ENCODE measurements around the gene STK32B.
"Not testable (repeated sequence)": the region's sequence is repeated elsewhere in the genome, so short reads cannot be mapped to it uniquely, and the experiment has no call there.

The STK32B gene

DNA sequence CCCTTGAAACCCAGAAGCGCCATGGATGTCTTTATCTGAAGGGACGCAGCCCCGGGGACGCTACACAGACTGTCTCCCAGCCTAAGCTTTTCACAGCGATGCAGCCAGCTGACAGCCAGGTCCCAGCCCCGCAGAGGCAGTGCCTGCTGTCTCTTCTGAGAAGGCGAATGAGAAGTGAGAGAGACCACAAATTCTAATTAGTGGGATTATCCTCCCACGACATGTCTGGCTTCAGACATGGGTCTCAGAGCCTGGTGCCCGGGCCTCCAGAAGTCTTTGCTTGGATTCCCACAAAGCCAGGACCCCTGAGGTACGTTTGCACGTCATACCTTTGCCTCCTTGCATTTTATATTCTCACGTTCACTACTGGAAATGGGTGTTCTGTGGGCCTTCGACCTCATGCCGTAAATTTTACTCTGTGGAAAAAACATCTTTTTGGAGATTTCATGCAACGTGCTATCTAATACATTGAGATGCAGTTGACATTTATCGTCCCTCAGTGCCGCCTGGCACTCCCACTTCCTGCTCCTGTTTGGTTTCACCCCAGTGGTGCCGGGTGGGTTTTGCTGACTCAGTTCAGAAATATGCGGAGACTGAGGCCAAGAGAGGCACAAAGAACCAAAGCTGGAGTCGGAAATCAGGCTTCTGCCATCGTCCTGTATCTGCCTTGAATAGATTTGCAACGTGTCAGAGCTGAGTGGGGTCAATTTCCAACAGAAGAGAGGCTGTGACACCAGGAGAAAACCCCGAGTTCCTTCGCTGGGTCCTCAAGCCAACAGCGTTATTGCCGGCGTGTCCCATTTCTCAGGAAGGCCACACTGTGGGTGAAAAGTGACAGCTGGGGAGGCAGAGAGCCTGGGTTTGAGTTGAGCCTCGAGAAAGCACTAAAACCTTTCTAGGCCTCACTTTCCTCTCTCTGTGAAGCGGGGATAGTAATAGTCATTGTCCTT, 114.4 kb downstream of the STK32B start:
- DNase-seq, result no peak

- DNase-seq, result no peak
Observed at GRCh38 chr4:5166377-5166776, 115.1 kb downstream of the STK32B start.

- DNase-seq, result no peak
Observed at GRCh38 chr4:5168891-5169290, 117.6 kb downstream of the STK32B start.

DNA sequence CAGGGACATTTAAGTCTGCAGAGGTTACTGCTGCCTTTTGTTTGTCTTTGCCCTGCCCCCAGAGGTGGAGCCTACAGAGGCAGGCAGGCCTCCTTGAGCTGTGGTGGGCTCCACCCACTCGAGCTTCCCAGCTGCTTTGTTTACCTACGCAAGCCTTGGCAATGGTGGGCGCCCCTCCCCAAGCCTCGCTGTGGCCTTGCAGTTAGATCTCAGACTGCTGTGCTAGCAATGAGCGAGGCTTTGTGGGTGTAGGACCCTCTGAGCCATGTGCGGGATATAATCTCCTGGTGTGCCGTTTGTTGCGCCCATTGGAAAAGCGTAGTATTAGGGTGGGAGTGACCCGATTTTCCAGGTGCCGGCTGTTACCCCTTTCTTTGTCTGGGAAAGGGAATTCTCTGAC, 124.6 kb downstream of the STK32B start:
- not testable (repeated sequence) for DNase-seq

GRCh38 chr4:5184606-5185005, 133.3 kb downstream of the STK32B start:
- DNase-seq, result no peak

- DNase-seq, result no peak
Observed at GRCh38 chr4:5185551-5185950, 134.3 kb downstream of the STK32B start.

- DNase-seq, result no peak
Observed at GRCh38 chr4:5186271-5187064, 135.2 kb downstream of the STK32B start.

- DNase-seq, result no peak
Observed at GRCh38 chr4:5188130-5188529, 136.8 kb downstream of the STK32B start.

DNA sequence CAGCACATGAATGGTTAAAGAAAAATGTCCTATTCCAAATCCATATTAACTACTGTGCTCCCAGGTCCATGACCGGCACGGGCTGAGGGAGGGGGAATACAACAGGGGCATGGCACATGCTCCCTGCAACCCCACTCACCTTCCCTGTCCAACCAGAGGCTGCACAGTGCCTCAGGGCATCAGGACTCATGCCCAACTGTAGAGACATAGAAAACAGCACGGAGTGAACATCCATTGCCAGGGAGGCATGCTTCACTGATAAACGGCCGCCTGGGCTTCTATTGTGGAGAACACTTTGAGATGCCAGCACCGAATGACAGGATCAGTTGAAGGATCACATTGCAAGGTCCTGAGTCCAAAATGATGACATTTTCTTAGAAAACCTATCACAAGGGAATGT, 140.6 kb downstream of the STK32B start:
- no peak for DNase-seq

- DNase-seq, result no peak
Observed at GRCh38 chr4:5192271-5192670, 141.0 kb downstream of the STK32B start.

DNA sequence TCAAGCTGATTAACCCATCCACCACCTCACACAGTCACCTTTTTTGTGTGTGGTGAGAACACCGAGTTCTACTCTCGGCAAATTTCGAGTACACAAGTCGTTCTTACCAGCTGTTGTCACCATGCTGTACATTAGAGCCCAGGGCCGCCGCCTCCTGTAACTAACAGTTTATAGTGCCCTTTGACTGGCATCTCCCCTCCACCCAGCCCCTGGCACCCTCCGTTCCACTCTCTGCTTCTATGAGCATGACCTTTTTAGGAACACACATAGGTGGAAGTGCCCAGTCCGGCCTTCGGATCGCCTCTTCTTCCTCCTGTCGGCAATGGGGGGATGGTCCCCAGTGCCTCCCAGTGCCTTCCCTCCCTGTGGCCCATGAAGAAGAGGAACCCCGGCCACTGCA, 141.4 kb downstream of the STK32B start:
- no peak for DNase-seq

DNA sequence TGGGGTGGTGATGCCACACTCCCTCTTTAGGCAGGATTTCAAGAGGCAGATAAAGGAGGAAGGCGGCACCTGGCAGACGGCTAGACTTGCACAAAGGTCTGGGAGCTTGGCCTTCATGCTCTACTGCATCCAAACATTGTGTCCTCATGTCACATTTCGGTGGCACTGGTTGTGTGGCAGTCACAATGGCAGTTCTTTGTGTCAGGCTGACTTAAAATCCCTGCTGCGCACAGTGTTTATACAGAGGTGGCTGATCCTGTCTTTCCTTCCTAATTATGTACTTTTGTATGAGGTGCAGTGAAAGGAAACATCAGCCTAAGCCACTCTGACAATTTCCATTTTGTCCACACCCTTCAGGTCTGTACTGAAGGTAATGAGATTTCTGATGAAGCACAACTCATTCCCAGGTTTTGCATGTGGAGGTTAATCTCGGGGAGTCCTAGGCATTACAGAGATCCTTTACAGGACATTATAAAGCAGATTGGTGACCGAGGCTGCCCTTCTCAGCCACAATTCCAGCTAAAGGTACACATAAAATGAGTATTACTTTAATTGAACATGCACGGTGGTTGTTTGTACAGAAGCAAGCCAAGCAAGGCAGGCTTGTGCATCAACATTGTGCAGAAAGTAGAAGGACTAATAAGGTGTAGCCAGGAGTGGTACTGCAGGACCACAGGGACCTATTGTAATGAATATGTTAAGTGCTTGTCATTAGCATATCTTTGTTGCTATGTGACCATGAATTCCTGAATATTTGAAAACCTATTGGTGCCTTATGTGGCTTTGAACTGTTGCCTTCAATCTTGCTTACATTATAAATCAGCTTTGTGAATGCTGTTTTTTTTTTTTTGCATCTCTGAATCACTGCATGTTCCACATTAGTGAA, 147.6 kb downstream of the STK32B start:
- DNase-seq, result no peak

GRCh38 chr4:5199912-5200311, 148.6 kb downstream of the STK32B start:
- DNase-seq, result no peak

- DNase-seq, result no peak
Observed at GRCh38 chr4:5200513-5200912, 149.2 kb downstream of the STK32B start.

- no peak for DNase-seq
Observed at GRCh38 chr4:5203309-5203992, 152.2 kb downstream of the STK32B start.

- DNase-seq, result no peak
Observed at GRCh38 chr4:5203993-5204310, 152.7 kb downstream of the STK32B start.

DNA sequence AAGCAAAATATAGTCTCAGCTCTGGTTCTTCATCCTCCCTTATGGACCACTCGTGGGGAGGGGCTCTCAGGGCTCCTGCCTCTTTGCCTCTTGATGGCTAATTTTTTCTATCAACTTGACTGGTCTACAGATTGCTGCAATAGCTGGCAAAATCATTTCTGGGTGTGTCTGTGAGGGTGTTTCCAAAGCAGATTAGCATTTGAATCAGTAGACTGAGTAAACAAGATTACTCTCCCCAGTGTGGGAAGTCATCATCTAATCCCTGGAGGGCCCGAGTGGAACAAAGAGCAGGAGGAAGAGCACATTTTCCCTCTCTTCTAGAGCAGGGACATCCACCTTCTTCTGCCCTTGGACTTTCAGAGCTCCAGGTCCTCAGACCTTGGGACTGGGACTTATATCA, 153.5 kb downstream of the STK32B start:
- DNase-seq, result no peak

GRCh38 chr4:5206016-5206790, 154.9 kb downstream of the STK32B start:
- no peak for DNase-seq

DNA sequence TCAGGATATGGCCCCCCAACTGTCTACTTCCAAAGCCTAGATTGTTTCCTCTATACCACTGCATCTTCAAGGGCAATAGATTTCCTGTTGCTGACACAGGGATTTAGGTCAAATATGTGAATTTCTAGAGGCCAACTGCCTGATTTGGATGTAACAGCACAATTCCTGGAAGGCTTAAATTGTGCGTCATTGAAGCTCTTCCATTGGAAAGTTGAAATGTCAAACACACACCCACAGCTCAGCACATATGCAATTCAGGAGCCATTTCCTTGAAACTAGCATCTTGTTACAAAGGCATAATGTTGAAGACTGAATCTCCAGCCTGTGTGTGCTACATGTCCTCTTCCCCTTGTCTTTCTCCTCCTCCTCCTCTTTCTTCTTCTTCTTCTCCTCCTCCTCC, 158.6 kb downstream of the STK32B start:
- no peak for DNase-seq

DNA sequence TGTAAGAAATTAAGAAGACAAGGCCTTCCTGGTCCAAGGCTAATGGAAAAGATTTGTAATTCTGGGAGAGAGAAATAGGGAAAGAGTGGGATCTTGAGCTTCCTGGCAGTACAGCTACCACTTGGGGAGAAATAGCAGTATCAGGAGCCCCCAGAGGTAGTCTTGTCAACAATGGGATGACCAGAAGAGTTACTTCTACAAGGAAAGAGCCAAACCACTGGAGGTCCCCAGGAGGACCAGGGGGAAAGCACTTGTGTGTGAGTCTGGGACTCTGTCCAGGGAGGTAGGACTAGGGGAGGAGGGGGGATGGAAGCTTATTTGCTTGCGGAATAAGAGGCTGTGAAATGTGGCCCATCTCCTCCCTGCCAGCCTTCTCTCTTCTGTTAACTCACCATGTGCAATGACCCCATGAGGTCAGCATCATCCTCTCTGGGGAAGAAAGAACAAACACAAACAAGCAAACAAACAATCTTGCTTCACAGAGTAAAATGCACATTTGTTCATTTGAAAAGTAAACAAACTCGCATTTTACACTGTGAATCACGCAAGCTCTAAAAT, 160.1 kb downstream of the STK32B start:
- DNase-seq, result no peak

- DNase-seq, result no peak
Observed at GRCh38 chr4:5212255-5213013, 161.2 kb downstream of the STK32B start.
